OCI-LY3 (cell line): Measurements from ENCODE around the gene PLA2G4E.

Source experiments
- EZH2phosphoT487 ChIP-seq: fragments of 200-600 bp; shearing (Covaris generic); IDR thresholded peaks from 2 replicates; pipeline ENCODE4 v1.6.1; 2018; ENCODE audit warnings: antibody characterized with exemption, mixed run types, low read depth
- TF ChIP-seq, protein P1 (sequence below): fragments of 200-600, 300-600 bp; sonication (generic); IDR thresholded peaks from 2 replicates; pipeline ENCODE4 v1.5.1; 2014; ENCODE audit warnings: antibody characterized with exemption, low read length, low read depth

DNA sequence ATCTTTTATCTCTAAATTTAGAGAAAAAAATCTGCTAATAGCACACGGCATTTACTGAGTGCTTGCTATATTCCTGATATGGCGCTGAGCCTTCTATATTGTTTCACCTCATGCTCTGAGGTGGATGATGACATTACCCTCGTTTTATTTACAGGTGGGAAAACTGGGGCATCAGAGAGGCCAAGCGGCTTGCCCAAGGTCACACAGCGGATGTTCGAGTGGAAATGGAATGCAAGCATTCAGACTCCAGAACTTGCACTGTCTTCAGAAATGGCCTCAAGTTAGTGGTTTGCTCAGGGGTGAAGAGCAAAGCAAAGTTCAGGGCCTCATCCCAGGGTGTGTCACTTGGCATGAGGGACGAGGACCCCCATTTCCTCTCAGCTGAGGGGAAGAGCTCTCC lies 65.7 kb downstream of the PLA2G4E start:
- no peak for TF ChIP-seq EZH2phosphoT487
- TF ChIP-seq, protein P1, sequence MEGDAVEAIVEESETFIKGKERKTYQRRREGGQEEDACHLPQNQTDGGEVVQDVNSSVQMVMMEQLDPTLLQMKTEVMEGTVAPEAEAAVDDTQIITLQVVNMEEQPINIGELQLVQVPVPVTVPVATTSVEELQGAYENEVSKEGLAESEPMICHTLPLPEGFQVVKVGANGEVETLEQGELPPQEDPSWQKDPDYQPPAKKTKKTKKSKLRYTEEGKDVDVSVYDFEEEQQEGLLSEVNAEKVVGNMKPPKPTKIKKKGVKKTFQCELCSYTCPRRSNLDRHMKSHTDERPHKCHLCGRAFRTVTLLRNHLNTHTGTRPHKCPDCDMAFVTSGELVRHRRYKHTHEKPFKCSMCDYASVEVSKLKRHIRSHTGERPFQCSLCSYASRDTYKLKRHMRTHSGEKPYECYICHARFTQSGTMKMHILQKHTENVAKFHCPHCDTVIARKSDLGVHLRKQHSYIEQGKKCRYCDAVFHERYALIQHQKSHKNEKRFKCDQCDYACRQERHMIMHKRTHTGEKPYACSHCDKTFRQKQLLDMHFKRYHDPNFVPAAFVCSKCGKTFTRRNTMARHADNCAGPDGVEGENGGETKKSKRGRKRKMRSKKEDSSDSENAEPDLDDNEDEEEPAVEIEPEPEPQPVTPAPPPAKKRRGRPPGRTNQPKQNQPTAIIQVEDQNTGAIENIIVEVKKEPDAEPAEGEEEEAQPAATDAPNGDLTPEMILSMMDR, result no peak
